Thymus (tissue), 11 donors: ENCODE data around the gene CENPO. TPM values are rescaled to one million over a fixed set of nuclear protein-coding genes. Genes with fewer than 3 reads are reported as not detected.

ENCODE experiments used
- DNase-seq, 9 donors: peaks; one replicate each; pipeline ENCODE4 v3.0.0-alpha.2; 2013; ENCODE audit warnings: low spot score in 9 of 9, low read depth in 6 of 9, missing footprints in 1 of 9
- H3K27ac ChIP-seq, 2 donors: one replicate each; pipeline ENCODE4 v1.5.1; 2013; ENCODE audit warnings: control low read depth in 1 of 2, low read depth in 1 of 2, low read length in 1 of 2, mild to moderate bottlenecking in 1 of 2, moderate library complexity in 1 of 2
- H3K27me3 ChIP-seq, 2 donors: one replicate each; pipeline ENCODE4 v1.5.1; 2013; ENCODE audit warnings: low read length in 1 of 2; ENCODE audit not compliant: control insufficient read depth in 2 of 2, insufficient read depth in 1 of 2
- H3K36me3 ChIP-seq, 2 donors: one replicate each; pipeline ENCODE4 v1.5.1; 2013; ENCODE audit warnings: low read length in 1 of 2, mild to moderate bottlenecking in 1 of 2, moderate library complexity in 1 of 2; ENCODE audit not compliant: control insufficient read depth in 2 of 2, insufficient read depth in 2 of 2
- H3K4me1 ChIP-seq, 2 donors: one replicate each; pipeline ENCODE4 v1.5.1; 2013; ENCODE audit warnings: low read length in 2 of 2; ENCODE audit not compliant: control insufficient read depth in 2 of 2, insufficient read depth in 2 of 2
- H3K4me3 ChIP-seq, 2 donors: one replicate each; pipeline ENCODE4 v1.5.1; 2013; ENCODE audit warnings: low read length in 2 of 2, control low read depth in 1 of 2, mild to moderate bottlenecking in 1 of 2
- H3K9me3 ChIP-seq, 2 donors: one replicate each; pipeline ENCODE4 v1.5.1; 2013; ENCODE audit warnings: low read length in 1 of 2, mild to moderate bottlenecking in 1 of 2; ENCODE audit not compliant: control insufficient read depth in 2 of 2, insufficient read depth in 1 of 2
- WGBS: extraction: QIAGEN DNeasy Blood & Tissue Kit; methylation state at CpG from one replicate; pipeline ENCODE4 v1.1.7; 2013; 5-methylcytosine and 5-hydroxymethylcytosine counted together
- polyA plus RNA-seq: library from polyadenylated mRNA; stranded (reverse); fragments of 200-250 nt; gene quantifications from one replicate; pipeline ENCODE4 v1.2.3, GENCODE V29; 2013
- total RNA-seq: library from RNA; stranded (reverse); fragments of 120-200 nt; gene quantifications from one replicate; pipeline ENCODE4 v1.2.4, GENCODE V29; 2013
- donor health status: healthy.

Gene CENPO
- total and polyA plus RNA-seq, 2 donors: 2.5 to 15.1 TPM

DNA sequence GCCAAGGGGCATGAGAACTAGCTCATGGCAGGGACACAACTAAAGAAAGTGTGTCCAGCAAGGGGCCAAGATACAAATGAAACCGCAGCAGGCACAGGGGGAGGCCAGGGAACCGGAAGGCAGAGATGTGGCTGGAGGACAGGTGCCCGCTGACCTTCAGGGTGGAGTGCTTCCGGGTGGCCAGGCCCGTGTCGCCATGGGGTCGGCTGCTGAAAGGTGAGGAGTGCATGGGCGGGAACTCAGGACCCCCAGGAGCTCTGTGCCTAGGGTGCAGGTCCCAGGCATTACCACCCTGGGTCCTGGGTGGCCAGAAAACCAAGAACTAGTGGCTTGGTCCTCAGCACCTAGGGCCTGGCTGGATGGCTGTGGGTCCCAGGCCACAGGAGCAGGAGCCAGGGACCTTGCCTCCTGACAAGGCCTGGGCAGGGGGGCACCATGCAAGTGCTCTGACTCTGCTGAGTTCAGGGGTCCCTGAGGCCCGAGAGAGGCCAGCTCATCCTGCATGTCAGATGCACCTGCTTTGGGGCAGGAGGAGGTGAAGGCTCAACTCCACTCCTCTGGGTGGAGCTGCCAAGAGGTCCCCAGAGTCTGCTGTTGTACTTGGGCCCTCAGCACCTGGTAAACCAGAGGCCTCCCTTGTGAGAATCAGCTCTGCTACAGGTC lies 50.9 kb downstream of the CENPO start:
- Histone ChIP-seq H3K27ac (no peak overlapping the region), H3K36me3 (peaks cover 6 to 22% of the 10 kb centered on the region in 2 donors), H3K27me3 (no peaks in the 10 kb centered on the region), H3K4me3 (no peak overlapping the region), H3K9me3 (peaks cover 0 to 25% of the 10 kb centered on the region in 2 donors), H3K4me1 (no peaks in the 10 kb centered on the region)
- no peak for DNase-seq
- 98% methylated on average over 9 of the region's 9 CpGs for WGBS

DNA sequence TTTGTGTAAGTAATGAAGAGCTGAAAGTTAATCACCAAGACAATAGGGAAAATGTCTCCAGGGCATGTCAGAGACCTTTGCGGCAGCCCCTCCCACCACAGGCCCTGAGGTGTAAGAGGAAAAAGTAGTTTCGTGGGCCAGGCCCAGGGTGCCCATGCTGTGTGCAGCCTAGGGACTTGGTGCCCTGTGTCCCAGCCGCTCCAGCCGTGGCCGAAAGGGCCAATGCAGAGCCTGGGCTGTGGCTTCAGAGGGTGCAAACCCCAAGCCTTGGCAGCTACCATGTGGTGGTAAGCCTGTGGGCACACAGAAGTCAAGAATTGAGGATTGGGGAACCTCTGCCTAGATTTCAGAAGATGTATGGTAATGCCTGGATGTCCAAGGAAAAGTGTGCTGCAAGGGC lies 52.5 kb downstream of the CENPO start:
- Histone ChIP-seq H3K27ac (no peak overlapping the region), H3K4me1 (no peaks in the 10 kb centered on the region), H3K9me3 (peaks cover 0 to 27% of the 10 kb centered on the region in 2 donors), H3K27me3 (no peaks in the 10 kb centered on the region), H3K36me3 (peaks cover 4 to 11% of the 10 kb centered on the region in 2 donors), H3K4me3 (no peak overlapping the region)
- 97% methylated on average over 5 of the region's 5 CpGs for WGBS
- DNase-seq: no peak

DNA sequence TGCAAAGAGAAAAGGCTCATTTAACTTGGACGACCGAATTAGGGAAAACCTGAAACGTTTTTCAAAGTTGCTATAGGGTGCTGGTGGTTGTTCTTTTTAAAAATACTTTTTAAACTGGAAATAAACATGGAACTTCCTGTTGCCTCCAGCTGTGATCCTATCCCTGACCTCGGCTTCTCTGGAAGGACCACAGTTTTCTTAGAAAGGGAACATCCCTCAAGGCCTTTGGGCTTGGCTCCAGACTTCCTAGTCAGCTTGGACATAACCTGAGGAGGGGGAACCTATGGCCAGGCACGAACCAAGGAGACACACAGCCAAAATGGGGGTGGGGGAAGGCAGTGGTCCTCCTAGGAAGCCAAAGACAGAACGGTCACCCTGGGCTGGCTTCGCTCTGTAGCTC lies 57.7 kb downstream of the CENPO start:
- Histone ChIP-seq H3K9me3 (peaks cover 0 to 28% of the 10 kb centered on the region in 2 donors), H3K27me3 (no peaks in the 10 kb centered on the region), H3K36me3 (no peaks in the 10 kb centered on the region), H3K27ac (no peak overlapping the region), H3K4me1 (no peaks in the 10 kb centered on the region), H3K4me3 (no peak overlapping the region)
- DNase-seq: no peak
- 95% methylated on average over 7 of the region's 7 CpGs for WGBS

DNA sequence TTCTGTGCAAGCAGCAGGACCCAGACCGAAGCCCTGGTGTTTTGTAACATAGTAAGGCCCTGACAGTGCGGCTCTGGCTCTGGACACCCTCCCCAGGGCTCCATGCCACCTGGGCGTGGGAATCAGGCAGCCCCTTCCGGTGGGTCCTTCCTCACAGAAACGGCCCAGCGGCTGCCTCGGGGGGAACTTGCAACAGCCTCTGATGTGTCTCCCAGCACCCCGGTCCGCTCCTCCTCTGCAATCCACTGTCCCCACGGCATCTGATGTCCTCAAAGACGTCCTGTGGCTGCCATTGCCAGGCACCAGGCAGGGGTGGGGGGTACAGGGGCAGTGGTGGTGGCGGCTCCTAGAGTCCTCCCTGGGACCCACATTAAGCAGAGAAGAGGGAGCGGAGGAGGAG lies 58.8 kb downstream of the CENPO start:
- Histone ChIP-seq H3K4me3 (no peak overlapping the region), H3K36me3 (no peaks in the 10 kb centered on the region), H3K27me3 (no peaks in the 10 kb centered on the region), H3K4me1 (no peaks in the 10 kb centered on the region), H3K9me3 (peaks cover 0 to 25% of the 10 kb centered on the region in 2 donors), H3K27ac (no peak overlapping the region)
- WGBS: 96% methylated on average over 13 of the region's 13 CpGs
- DNase-seq: no peak

DNA sequence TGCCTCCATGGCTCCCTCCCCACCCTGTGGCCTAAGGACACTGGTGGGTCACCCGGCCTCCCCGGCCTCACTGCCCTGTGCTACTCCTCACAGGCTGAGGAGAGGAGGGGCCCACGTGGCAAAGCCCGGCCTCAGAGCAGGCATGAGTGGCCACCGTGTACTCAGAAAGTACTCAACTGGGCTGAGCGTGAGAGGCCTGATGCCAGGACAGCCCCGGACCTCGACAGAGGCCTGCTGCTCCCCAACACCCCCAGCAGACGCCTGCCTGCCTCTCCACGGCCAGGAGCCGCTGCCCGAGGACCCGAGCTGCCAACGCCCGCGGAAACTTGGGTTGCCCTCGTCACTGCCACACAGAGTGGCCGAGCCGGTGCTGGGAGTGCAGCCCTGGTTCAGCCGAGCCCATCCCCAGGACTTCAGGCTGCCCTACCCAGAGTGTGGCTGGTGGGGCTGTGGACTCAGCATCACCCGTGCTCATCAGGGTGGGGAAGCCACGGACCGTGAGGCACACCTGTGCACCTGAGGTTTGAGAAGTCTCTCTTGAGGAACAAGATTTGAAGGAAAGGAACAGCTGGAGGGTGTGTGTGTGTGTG lies 59.3 kb downstream of the CENPO start:
- no peaks in the 10 kb centered on the region for H3K36me3 ChIP-seq
- 96% methylated on average over 23 of the region's 23 CpGs for whole genome bisulfite sequencing
- H3K27me3 ChIP-seq: no peaks in the 10 kb centered on the region
- DNase-seq: no peak
- no peak overlapping the region for H3K4me3 ChIP-seq
- no peak overlapping the region for H3K27ac ChIP-seq
- H3K4me1 ChIP-seq: no peaks in the 10 kb centered on the region
- peaks cover 0 to 22% of the 10 kb centered on the region in 2 donors for H3K9me3 ChIP-seq

DNA sequence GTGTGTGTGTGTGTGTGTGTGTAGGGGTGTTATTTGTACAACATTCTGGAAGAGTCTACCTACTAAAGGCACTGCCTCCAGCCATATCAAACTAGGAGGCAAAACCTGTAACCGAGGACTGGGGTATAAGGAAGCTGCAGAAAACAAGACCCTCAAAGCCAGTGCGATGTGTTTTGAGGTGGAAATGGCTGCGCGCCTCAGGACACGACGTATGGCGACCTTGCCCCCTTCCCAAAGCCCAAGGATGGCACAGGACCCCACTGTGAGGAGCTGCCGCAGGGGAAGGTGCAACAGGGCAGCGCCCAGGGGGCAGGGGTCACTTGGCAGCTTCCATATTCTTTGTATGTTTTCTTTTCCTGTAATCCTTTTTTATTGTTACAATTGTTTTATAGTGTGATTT lies 59.8 kb downstream of the CENPO start:
- H3K9me3 ChIP-seq: peaks cover 0 to 17% of the 10 kb centered on the region in 2 donors
- no peak for DNase-seq
- no peak overlapping the region for H3K4me3 ChIP-seq
- no peak overlapping the region for H3K27ac ChIP-seq
- WGBS: 98% methylated on average over 9 of the region's 9 CpGs
- no peaks in the 10 kb centered on the region for H3K4me1 ChIP-seq
- no peaks in the 10 kb centered on the region for H3K36me3 ChIP-seq
- H3K27me3 ChIP-seq: no peaks in the 10 kb centered on the region

DNA sequence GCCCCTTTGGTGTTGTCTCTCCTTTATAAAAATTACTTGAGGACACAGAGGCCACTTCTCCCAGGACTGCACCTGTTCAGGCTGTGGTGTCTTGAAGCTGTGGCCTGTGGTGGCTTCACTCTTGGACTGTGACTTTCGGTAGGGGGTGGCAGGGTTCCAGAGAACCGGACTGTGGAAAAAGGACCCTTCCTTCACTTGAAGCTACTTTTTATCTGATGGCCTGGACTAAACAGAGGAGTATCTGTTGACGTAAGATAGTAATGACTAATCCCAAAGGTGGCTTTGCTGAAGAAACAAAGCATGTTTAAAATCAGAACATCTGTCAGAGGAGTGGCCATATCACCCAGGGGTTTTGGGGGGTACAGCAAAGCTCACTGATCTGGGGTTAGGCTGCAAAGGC lies 60.8 kb downstream of the CENPO start:
- no peak for DNase-seq
- H3K36me3 ChIP-seq: no peaks in the 10 kb centered on the region
- no peaks in the 10 kb centered on the region for H3K27me3 ChIP-seq
- H3K4me1 ChIP-seq: no peaks in the 10 kb centered on the region
- H3K9me3 ChIP-seq: peaks cover 0 to 9% of the 10 kb centered on the region in 2 donors
- H3K4me3 ChIP-seq: no peak overlapping the region
- no peak overlapping the region for H3K27ac ChIP-seq
- WGBS: 96% methylated on average over 3 of the region's 3 CpGs

DNA sequence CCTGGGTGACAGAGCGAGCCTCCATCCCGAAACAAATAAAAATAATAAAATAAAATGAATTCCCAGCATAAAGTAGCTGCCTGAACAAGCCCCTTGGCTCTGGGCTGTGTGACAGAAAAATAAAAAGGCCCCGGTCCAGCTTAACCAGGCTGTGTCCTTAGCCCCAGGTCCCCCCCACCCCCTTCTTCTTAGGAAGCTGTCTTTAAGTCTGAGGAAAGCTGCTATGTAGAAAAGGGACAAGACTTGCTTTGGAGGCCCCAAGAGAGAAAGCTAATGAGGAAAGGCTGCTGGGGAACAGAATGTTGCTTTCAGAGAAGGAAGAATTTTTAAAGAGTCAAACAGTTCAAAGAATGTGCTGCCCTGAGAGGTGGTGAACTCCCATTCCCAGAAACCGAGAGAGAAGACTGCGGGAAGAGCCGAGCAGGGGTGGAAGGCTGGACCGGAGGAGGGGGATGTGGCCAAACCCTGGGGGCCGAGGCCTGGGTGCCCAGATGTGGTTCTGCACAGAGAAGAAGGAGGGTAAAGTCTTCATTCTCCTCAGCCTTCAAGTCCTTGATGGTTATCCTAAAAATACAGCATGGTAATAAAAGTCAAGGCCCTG lies 61.9 kb downstream of the CENPO start:
- H3K36me3 ChIP-seq: no peaks in the 10 kb centered on the region
- 95% methylated on average over 8 of the region's 8 CpGs for WGBS
- no peaks in the 10 kb centered on the region for H3K27me3 ChIP-seq
- peaks cover 0 to 5% of the 10 kb centered on the region in 2 donors for H3K9me3 ChIP-seq
- H3K4me1 ChIP-seq: no peaks in the 10 kb centered on the region
- no peak for DNase-seq
- H3K4me3 ChIP-seq: no peak overlapping the region
- H3K27ac ChIP-seq: no peak overlapping the region

DNA sequence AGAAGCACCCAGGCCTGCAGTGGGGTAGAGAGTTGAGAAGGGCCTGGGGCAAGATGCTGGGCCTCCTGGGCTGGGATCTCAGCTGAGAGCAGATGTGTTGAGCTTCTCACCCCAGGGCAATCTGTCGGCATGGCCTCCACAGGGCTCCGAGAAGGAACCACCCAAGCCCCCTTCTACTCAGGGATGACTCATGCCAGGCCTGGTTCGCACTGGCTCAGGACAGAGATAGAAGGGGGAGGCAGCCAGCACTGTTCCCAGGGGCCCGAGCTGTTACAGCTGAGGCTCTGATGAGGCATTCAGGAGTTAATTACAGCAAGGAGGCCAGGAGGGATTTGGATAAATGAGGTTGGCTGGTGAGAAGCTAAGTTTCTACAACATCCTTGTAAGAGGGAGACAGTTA lies 62.5 kb downstream of the CENPO start:
- H3K4me1 ChIP-seq: no peaks in the 10 kb centered on the region
- no peaks in the 10 kb centered on the region for H3K36me3 ChIP-seq
- H3K27ac ChIP-seq: no peak overlapping the region
- WGBS: 71% methylated on average over 4 of the region's 4 CpGs
- H3K4me3 ChIP-seq: no peak overlapping the region
- no peak for DNase-seq
- H3K27me3 ChIP-seq: no peaks in the 10 kb centered on the region
- H3K9me3 ChIP-seq: peaks cover 0 to 5% of the 10 kb centered on the region in 2 donors
